Right lobe of liver (tissue), 6 donors: ENCODE results near the gene VMP1. TPM values are rescaled to one million over a fixed set of nuclear protein-coding genes. Genes with fewer than 3 reads are reported as not detected.

Source experiments
- ATAC-seq, 4 donors: fragments of 200-7000 bp; cut with Tn5 transposase; one replicate each; pipeline ENCODE4 v1.9.1; 2020; ENCODE audit warnings: mild to moderate bottlenecking in 4 of 4, moderate library complexity in 4 of 4
- DNase-seq, 3 donors: peaks; one replicate each; pipeline ENCODE4 v3.0.0-alpha.2; 2020
- H3K27ac ChIP-seq, 3 donors: fragments of 200-600 bp; one replicate each; pipeline ENCODE4 v1.8.0; 2022
- H3K27me3 ChIP-seq, 2 donors: fragments of 200-600 bp; one replicate each; pipeline ENCODE4 v1.8.0; 2022
- H3K36me3 ChIP-seq, 4 donors: fragments of 200-600 bp; sonication (generic) in 1 of 4; one replicate each; pipeline versions ENCODE4 v1.5.1 to v1.8.0; 2017 to 2022; ENCODE audit warnings: control low read depth in 1 of 4
- H3K4me1 ChIP-seq, 4 donors: fragments of 200-600 bp; sonication (generic) in 1 of 4; one replicate each; pipeline versions ENCODE4 v1.5.1 to v1.8.0; 2017 to 2022; ENCODE audit warnings: control low read depth in 1 of 4
- H3K4me3 ChIP-seq, 3 donors: fragments of 200-600 bp; one replicate each; pipeline ENCODE4 v1.8.0; 2022
- H3K9me3 ChIP-seq, 4 donors: fragments of 200-600 bp; sonication (generic) in 1 of 4; one replicate each; pipeline versions ENCODE4 v1.5.1 to v1.8.0; 2017 to 2022; ENCODE audit warnings: control low read depth in 1 of 4
- CTCF ChIP-seq, 4 donors: fragments of 200-600 bp in 3 of 4; fragments of 450-650 bp in 1 of 4; IDR thresholded peaks; one replicate each; pipeline versions ENCODE4 v1.5.1 to v1.8.0; 2016 to 2022; ENCODE audit warnings: antibody characterized with exemption in 4 of 4, mild to moderate bottlenecking in 2 of 4
- POLR2A ChIP-seq: fragments of 450-650 bp; IDR thresholded peaks from one replicate; pipeline ENCODE4 v1.6.1; 2017; ENCODE audit warnings: antibody characterized with exemption, mild to moderate bottlenecking
- WGBS: methylation state at CpG from one replicate; pipeline ENCODE4 v1.1.6; 2018; ENCODE audit warnings: low coverage, low lambda C conversion rate; ENCODE audit not compliant: insufficient coverage; ENCODE audit errors: missing lambda C conversion rate; 5-methylcytosine and 5-hydroxymethylcytosine counted together
- intact Hi-C, 2 donors: fragments of 100-400 bp; cut with DNase I; formaldehyde crosslinking; loops; one replicate each; pipeline versions ENCODE4 v1.11.2 to v1.14.1; 2022
- total RNA-seq, 6 experiments: library from RNA; depleted of rRNA in 2 of 6; stranded (reverse); fragments of >200 nt in 2 of 6; fragmentation: NEBNext Ultra II Directional in 3 of 6; extraction: Animal tissue kit (Norgen Biotek cat#: 25700) in 3 of 6; gene quantifications; one replicate each; pipeline versions ENCODE4 v1.1.0 to v1.2.4, GENCODE V29; 2016 to 2023
- donor health status: DM: no; HTN: yes; CAD: no.
- donor health status: DM: no; HTN: no; CAD: no.
- donor health status: DM: no; HTN: no; CAD: no.
- donor health status: DM: no; HTN: yes; CAD: no.
- donor health status: DM: no; HTN: yes; CAD: no.

VMP1 gene
- total RNA-seq, 6 experiments from 2014 or later: 56.9 to 247 (median 160) TPM

- intact Hi-C loops: no loop called here
These were observed 170.5 kb downstream of the VMP1 start for GRCh38 chr17:59877965-59878364.

GRCh38 chr17:59878624-59879023 lies 171.2 kb downstream of the VMP1 start:
- Histone ChIP-seq H3K27me3 (no peaks in the 10 kb centered on the region), H3K27ac (no peak overlapping the region), H3K4me3 (no peak overlapping the region), H3K36me3 (peaks cover 0 to 26% (median 2%) of the 10 kb centered on the region in 4 donors), H3K4me1 (no peaks in the 10 kb centered on the region), H3K9me3 (no peaks in the 10 kb centered on the region)
- TF ChIP-seq POLR2A (no peak), CTCF (IDR thresholded peaks at IDR 0.05) (no peak)
- intact Hi-C loops: no loop called here
- no peak for ATAC-seq
- 89% methylated on average over 3 of the region's 3 CpGs for WGBS
- no peak for DNase-seq

More at GRCh38 chr17:59877965-59878364, 170.5 kb downstream of the VMP1 start:
- no peaks in the 10 kb centered on the region for H3K4me1 ChIP-seq
- TF ChIP-seq POLR2A (no peak), CTCF (IDR thresholded peaks at IDR 0.05) (no peak)
- H3K4me3 ChIP-seq: no peak overlapping the region
- no peaks in the 10 kb centered on the region for H3K27me3 ChIP-seq
- H3K9me3 ChIP-seq: no peaks in the 10 kb centered on the region
- no peak overlapping the region for H3K27ac ChIP-seq
- H3K36me3 ChIP-seq: peaks cover 0 to 23% (median 0%) of the 10 kb centered on the region in 4 donors
- DNase-seq: no peak
- ATAC-seq: no peak
- WGBS: 77% methylated on average over 5 of the region's 5 CpGs

GRCh38 chr17:59884861-59885260 lies 177.4 kb downstream of the VMP1 start:
- Histone ChIP-seq H3K36me3 (peaks cover 0 to 27% (median 6%) of the 10 kb centered on the region in 4 donors), H3K4me1 (no peaks in the 10 kb centered on the region), H3K9me3 (no peaks in the 10 kb centered on the region), H3K27ac (no peak overlapping the region), H3K4me3 (no peak overlapping the region), H3K27me3 (no peaks in the 10 kb centered on the region)
- DNase-seq (no peak), ATAC-seq (no peak)
- WGBS: 85% methylated on average over 5 of the region's 9 CpGs
- intact Hi-C loops: no loop called here
- TF ChIP-seq POLR2A: no peak
- TF ChIP-seq CTCF (IDR thresholded peaks at IDR 0.05): no peak

GRCh38 chr17:59888145-59888750 lies 180.8 kb downstream of the VMP1 start:
- TF ChIP-seq CTCF (IDR thresholded peaks at IDR 0.05) (no peak), POLR2A (no peak)
- WGBS: 93% methylated on average over 5 of the region's 8 CpGs
- no peaks in the 10 kb centered on the region for H3K9me3 ChIP-seq

More at GRCh38 chr17:59888145-59888750, 180.8 kb downstream of the VMP1 start:
- Histone ChIP-seq H3K4me3 (no peak overlapping the region), H3K27ac (no peak overlapping the region), H3K36me3 (peaks cover 0 to 24% (median 6%) of the 10 kb centered on the region in 4 donors), H3K27me3 (no peaks in the 10 kb centered on the region), H3K4me1 (peaks cover 0 to 5% (median 0%) of the 10 kb centered on the region in 4 donors)
- no peak for ATAC-seq
- no peak for DNase-seq
- intact Hi-C loops: no loop called here
